ENCODE results near the gene APOBEC2. TPM values are rescaled to one million over a fixed set of nuclear protein-coding genes. Genes with fewer than 3 reads are reported as not detected.

APOBEC2 gene
- total RNA-seq: not detected in 2 replicates

GRCh38 chr6:41053041-41053440 lies at the start of gene APOBEC2:
APOBEC2 (plus strand) TSS chr6:41053202; CDS start chr6:41053348, 146 bp downstream.

GRCh38 chr6:41039060-41039998 lies 13.7 kb upstream of the APOBEC2 start, which contains the start of gene UNC5CL:
UNC5CL (minus strand) TSS chr6:41039221; CDS start chr6:41035074, 4,147 bp downstream.

DNA sequence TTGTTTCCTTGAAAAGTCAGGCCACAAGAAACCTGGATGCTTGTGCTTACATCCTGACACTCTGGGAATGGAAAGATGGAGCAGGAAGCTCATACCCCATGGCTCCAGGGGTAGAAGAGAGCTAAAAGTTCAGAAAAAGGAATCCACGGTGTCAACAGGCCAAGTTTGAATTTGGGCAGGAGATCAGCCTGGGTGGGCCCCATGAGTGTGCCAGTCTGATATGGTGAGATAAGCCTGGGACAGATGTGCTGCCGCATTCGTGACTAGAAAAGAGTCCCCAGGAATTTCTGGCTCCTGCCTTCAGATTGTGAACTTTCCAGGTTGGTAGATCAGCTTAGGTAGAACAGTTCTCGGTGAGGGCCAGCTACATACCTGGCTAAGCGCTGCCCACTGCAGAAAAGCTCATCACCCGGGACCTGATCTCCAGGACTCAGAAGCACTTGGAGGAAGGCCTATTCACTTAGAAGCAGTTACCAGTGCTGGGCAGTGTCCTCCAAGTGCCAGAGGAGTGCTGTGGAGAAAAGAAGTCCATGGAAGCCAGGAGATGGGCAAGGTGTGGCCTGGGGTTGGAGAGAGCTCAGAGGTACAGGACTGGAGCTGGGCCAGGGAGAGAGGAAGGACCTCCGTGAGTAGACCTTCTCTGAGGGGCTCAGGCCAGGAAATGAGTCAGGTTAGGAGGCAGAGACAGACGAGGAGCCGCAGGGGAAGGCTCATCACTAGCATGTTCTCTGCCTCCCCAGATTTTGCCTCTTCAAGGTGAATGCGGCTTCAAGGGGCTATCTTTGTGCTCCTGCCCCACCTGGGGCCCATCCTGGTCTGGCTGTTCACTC lies 10.6 kb upstream of the APOBEC2 start, which contains the start of gene TSPO2:
Gene TSPO2, plus strand, starts transcription at position 242 of the 830 bp plus-strand sequence. Its CDS starts 519 bp downstream, at position 761.

GRCh38 chr6:41071923-41072835 lies 19.2 kb downstream of the APOBEC2 start, which contains the start of gene OARD1:
OARD1 (minus strand) TSS chr6:41072356; CDS start chr6:41071634, 722 bp downstream.

DNA sequence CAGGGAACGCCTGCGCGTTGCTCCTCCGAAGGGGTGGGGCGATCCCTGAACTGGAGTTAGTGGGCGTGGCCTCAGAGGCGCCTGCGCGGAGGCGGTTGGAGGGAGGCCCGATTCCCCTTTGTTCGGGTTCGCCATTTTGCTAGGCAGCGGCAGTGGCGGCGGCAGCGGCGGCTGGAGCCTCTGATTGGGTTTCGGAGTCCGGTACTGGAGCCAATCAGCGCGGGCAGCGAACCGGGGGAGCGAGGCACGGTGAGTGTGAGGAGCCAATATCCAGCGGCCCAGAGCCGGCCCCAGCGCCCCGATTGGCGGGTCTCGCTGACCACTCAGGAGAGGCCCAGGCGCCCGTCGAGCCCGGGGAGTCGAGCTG lies 19.8 kb downstream of the APOBEC2 start, which contains the start of gene NFYA:
Gene NFYA, plus strand, starts transcription at position 139 of the 367 bp plus-strand sequence. CDS start 6,116 bp downstream, outside the sequence.

Other genes with a start within 250 kb of the APOBEC2 start
- under 0.01 and 0.15 TPM in 2 replicates for gene UNC5CL, start 14.0 kb upstream of the APOBEC2 start, total RNA-seq
- gene TSPO2, start 10.7 kb upstream of the APOBEC2 start, total RNA-seq: not detected in 2 replicates
- 8.8 and 15.0 TPM in 2 replicates for gene OARD1, start 19.2 kb downstream of the APOBEC2 start, total RNA-seq
- gene NFYA, start 19.8 kb downstream of the APOBEC2 start, total RNA-seq: 12.6 and 16.1 TPM in 2 replicates
- not detected in 2 replicates for gene TREML1, start 101.1 kb downstream of the APOBEC2 start, total RNA-seq
- gene TREM2, start 109.9 kb downstream of the APOBEC2 start, total RNA-seq: not detected in 2 replicates
- gene TREML2, start 147.9 kb downstream of the APOBEC2 start, total RNA-seq: not detected in 2 replicates
- gene TREML4, start 175.1 kb downstream of the APOBEC2 start, total RNA-seq: not detected in 2 replicates
- gene TREM1, start 233.5 kb downstream of the APOBEC2 start, total RNA-seq: 0.15 TPM in 1 of 2 replicates, not detected in the other